Retinal pigment epithelial cell (primary cell): ENCODE data around the gene RNASE13.
A peak's percentile ranks its signal among the peaks of the same experiment; 100 is the strongest.

Source experiments
- DNase-seq: peaks from one replicate; pipeline ENCODE4 v3.0.0-alpha.2; 2010; ENCODE audit warnings: low read depth
- H3K4me3 ChIP-seq: 2 replicates; pipeline ENCODE4 v1.5.1; 2011; ENCODE audit warnings: mild to moderate bottlenecking, low read length, control low read depth, moderate library complexity
- TF ChIP-seq, protein P1 (sequence below): conservative IDR thresholded peaks from 2 replicates; pipeline ENCODE4 v1.5.1; 2011; ENCODE audit warnings: low read depth, low read length, control low read depth, inconsistent platforms

Gene RNASE13

DNA sequence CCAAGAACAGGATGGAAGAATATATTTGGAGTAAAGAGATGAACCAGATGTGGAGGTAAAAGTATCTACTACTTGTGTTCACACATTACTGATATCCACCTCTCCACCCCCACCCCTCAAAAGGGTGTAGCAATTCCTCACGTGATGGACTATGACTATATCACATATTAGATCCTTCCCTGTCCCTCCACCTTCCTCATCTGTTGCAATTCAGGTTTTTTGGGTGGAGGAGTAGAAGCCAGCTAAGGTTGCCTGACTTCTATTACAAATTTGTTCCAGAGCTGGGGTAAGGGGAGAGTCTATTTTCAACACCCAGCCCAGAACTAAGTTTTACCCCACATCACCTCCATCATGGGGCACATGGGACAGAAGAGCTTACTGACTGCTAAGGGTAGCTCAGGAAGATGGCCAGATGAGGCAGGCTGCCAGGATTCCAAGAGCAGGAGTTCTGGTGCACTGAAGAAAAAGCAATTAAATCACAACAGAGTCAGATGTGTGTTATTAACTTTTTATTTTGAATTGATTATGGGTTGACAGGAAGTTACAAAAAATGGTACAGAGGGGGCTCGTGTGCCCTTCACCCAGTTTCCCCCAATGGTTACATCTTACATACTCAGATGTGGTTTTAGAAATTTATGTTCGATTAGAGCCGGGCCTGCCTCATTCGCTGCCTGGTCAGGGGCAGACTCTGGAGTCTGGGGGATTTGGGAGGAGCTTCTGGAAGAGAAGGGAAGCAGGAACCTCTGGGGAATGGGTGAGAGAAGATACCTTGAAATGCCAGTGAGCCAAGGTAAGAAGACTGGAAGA, 2.1 kb downstream of the RNASE13 start:
- no peak for DNase-seq
- TF ChIP-seq, protein P1, sequence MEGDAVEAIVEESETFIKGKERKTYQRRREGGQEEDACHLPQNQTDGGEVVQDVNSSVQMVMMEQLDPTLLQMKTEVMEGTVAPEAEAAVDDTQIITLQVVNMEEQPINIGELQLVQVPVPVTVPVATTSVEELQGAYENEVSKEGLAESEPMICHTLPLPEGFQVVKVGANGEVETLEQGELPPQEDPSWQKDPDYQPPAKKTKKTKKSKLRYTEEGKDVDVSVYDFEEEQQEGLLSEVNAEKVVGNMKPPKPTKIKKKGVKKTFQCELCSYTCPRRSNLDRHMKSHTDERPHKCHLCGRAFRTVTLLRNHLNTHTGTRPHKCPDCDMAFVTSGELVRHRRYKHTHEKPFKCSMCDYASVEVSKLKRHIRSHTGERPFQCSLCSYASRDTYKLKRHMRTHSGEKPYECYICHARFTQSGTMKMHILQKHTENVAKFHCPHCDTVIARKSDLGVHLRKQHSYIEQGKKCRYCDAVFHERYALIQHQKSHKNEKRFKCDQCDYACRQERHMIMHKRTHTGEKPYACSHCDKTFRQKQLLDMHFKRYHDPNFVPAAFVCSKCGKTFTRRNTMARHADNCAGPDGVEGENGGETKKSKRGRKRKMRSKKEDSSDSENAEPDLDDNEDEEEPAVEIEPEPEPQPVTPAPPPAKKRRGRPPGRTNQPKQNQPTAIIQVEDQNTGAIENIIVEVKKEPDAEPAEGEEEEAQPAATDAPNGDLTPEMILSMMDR, result no peak

DNA sequence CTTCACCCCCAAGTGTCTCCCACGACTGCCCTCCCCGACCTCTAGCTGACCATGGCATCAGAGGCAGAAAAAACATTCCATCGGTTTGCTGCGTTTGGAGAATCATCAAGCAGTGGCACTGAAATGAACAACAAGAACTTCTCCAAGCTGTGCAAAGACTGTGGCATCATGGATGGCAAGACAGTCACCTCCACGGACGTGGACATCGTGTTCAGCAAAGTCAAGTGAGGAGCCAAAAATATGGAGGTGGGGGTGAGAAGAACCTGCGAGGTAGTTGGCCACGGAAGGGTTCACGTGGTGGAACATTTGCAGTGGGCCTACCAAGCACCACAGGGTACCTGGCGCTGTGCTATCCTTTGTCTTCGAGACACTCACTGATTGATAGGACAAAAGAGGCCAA, 4.1 kb downstream of the RNASE13 start:
- TF ChIP-seq, protein P1, result no peak
- no peak for DNase-seq
- no peak overlapping the region for H3K4me3 ChIP-seq

More for the DNA sequence above, 2.1 kb downstream of the RNASE13 start:
- H3K4me3 ChIP-seq, result no peak overlapping the region

DNA sequence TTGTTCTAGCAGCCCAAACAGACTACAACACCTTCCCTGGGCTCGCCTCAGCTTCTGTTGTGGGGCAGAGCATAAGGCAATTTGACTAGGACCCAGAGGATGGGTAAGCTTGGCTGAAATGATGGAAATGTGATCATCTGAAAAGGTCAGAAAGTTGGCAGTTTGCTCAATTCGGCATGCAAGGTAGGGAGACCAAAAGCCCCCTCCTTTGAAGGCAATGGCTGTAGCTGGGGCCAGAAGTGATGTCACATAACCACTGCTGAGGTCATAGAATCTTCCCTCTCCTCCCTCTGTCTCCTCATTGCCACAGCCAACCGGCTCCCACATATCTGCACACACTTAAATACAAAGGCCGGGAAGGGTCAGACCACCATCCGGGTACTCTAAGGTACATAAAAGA, 4.7 kb downstream of the RNASE13 start, which contains the start of gene TPPP2:
Gene TPPP2, plus strand, starts transcription at position 301 of the 400 bp plus-strand sequence. CDS start 365 bp downstream, outside the sequence.
- H3K4me3 ChIP-seq, result no peak within 1 kb of the TSS
- DNase-seq, result no peak
- TF ChIP-seq, protein P1, result no peak

DNA sequence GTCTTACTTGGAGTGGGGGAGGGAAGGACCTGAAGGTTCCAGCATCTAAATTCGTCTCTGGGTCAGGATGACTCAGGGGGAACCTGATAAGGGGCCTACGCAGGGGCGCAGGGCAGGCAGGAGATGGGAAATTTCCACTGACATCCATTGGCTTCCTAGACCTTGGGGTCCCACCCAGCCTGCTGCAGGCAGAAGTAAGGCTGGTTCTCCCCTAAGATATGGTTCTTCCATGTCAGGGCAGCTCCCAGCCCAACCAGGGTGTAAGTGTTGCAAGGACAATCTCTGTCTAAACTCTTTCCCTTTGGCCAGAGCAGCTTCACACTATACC, 7.7 kb downstream of the RNASE13 start:
- no peak overlapping the region for H3K4me3 ChIP-seq
- TF ChIP-seq, protein P1, result no peak
- no peak for DNase-seq

DNA sequence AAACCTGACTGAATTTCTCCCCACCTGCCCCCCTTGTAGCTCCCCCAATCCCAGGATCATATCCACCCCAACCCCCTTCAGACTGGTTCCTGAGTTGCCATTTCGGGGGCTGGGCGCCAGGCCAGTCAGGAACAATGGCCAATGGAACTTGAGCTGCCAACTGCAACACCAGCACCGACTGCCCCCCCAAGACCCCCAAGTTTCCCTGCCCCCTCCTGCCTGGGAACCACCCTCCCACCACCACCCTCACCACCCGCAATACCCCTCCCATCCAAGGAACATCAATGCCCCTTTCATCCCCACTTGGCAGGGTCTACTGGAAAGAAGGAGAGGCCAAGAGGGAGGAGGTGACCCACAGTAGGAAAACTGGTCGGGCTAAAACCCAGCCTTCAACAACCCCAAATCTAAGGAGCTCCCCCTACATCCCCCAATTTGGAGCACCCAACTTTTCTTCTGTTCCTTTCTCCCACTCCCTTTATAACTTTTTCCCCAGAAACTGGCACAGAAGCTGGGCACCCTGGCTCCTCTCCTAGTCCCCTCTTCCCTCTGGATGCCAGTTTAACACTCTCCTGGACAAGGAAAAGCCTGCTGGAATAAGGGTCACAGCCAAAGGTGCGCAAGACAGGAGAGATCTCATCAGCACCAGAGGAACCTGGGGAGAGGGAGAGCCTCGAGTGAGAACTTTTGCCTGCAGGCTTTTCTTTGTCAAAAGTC, 8.2 kb downstream of the RNASE13 start:
- H3K4me3 ChIP-seq, result no peak overlapping the region
- TF ChIP-seq, protein P1, result no peak
- DNase-seq, result no peak

DNA sequence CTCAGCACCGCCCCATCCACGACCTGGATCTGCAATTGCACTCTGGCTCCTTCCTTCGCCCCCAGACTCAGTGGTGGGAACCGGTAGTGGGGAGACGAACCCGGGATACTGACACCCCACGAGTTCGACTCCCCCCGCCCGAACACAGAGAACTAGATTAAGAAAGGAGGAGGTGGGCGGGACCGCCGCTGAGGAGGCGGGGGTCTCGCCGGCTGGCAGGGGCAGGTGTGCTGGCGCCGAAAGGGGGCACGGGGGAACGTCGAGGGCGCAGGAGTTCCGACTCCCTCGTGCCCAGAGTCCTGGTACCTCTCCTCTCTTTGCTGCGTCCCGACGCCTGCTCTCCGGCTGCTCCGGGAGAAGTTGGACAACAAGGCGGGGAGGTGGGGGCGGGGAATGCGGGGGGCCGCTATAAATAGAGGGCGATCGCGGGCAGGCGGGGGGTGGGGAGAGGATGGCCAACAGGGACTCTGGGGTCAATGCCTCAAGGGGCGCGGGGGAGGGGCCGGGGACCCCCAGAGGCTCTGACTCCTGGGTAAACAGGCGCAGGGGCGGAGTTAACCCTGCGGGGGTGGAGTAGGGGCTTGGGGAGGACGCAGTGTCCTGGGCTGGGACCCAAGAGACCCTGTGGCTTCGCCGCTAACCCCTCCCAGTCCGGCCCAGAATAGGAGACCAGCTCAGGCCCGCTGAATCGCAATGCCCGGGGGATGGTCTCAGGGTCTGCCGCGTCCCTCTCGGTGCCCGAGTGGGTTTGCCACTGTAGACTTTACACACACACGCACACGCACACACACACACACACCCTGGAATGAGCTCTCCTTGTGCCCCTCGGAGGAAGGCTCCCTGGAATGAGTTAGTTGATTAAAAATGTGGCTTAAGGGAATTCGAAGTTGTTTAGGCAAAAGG, 9.0 kb downstream of the RNASE13 start:
- DNase-seq, result no peak
- TF ChIP-seq, protein P1, result no peak
- peak overlapping the region; percentile 44 for H3K4me3 ChIP-seq
